H9 (cell line): ENCODE results near the gene CPNE5. TPM values are rescaled to one million over a fixed set of nuclear protein-coding genes. Genes with fewer than 3 reads are reported as not detected.

Experiments used
- DNase-seq: peaks from one replicate; pipeline ENCODE4 v3.0.0-alpha.2; 2017
- H2AFZ ChIP-seq: one replicate; pipeline ENCODE4 v1.6.1; 2013; ENCODE audit warnings: mild to moderate bottlenecking, low read length, control low read depth, moderate library complexity
- H2AK5ac ChIP-seq: 2 replicates; pipeline ENCODE4 v1.6.1; 2013; ENCODE audit warnings: low read length, control low read depth, mixed read lengths; ENCODE audit not compliant: insufficient read length
- H2BK120ac ChIP-seq: one replicate; pipeline ENCODE4 v1.6.1; 2013; ENCODE audit warnings: low read depth, mild to moderate bottlenecking, low read length, control low read depth, inconsistent platforms; ENCODE audit not compliant: poor library complexity, severe bottlenecking
- H2BK12ac ChIP-seq: 2 replicates; pipeline ENCODE4 v1.6.1; 2013; ENCODE audit warnings: low read length, control low read depth, mixed read lengths, low read depth; ENCODE audit not compliant: insufficient read length
- H2BK15ac ChIP-seq: 2 replicates; pipeline ENCODE4 v1.6.1; 2013; ENCODE audit warnings: low read depth, low read length, control low read depth
- H2BK20ac ChIP-seq: one replicate; pipeline ENCODE4 v1.6.1; 2013; ENCODE audit warnings: low read depth, mild to moderate bottlenecking, low read length, control low read depth, inconsistent platforms; ENCODE audit not compliant: poor library complexity, severe bottlenecking
- H2BK5ac ChIP-seq: 2 replicates; pipeline ENCODE4 v1.6.1; 2013; ENCODE audit warnings: low read length, control low read depth, mixed read lengths; ENCODE audit not compliant: insufficient read length
- H3K14ac ChIP-seq: 2 replicates; pipeline ENCODE4 v1.6.1; 2013; ENCODE audit warnings: low read length, control low read depth; ENCODE audit not compliant: insufficient read depth
- H3K18ac ChIP-seq: 2 replicates; pipeline ENCODE4 v1.6.1; 2013; ENCODE audit warnings: low read depth, mild to moderate bottlenecking, mixed read lengths, low read length, control low read depth; ENCODE audit not compliant: insufficient read length
- H3K23ac ChIP-seq: 2 replicates; pipeline ENCODE4 v1.6.1; 2013; ENCODE audit warnings: low read length, control low read depth, mixed read lengths, low read depth; ENCODE audit not compliant: insufficient read length
- H3K23me2 ChIP-seq: 2 replicates; pipeline ENCODE4 v1.6.1; 2013; ENCODE audit warnings: low read depth, mild to moderate bottlenecking, mixed read lengths, low read length, control low read depth; ENCODE audit not compliant: insufficient read length, poor library complexity, severe bottlenecking
- H3K27ac ChIP-seq: 2 replicates; pipeline ENCODE4 v1.5.1; 2013; ENCODE audit warnings: low read length, control low read depth, mixed read lengths, low read depth; ENCODE audit not compliant: insufficient read length
- H3K27me3 ChIP-seq: 2 replicates; pipeline ENCODE4 v1.6.1; 2013; ENCODE audit warnings: low read length, control low read depth, inconsistent platforms; ENCODE audit not compliant: insufficient read depth
- H3K4ac ChIP-seq: 2 replicates; pipeline ENCODE4 v1.6.1; 2013; ENCODE audit warnings: low read depth, mild to moderate bottlenecking, control low read depth, inconsistent platforms, low read length, moderate library complexity
- H3K4me1 ChIP-seq: 2 replicates; pipeline ENCODE4 v1.6.1; 2013; ENCODE audit warnings: low read length, control low read depth, inconsistent platforms; ENCODE audit not compliant: insufficient read depth
- H3K4me2 ChIP-seq: 2 replicates; pipeline ENCODE4 v1.6.1; 2013; ENCODE audit warnings: low read length, control low read depth, mixed read lengths; ENCODE audit not compliant: insufficient read length, insufficient read depth
- H3K56ac ChIP-seq: 2 replicates; pipeline ENCODE4 v1.6.1; 2013; ENCODE audit warnings: low read depth, mild to moderate bottlenecking, mixed read lengths, low read length, control low read depth; ENCODE audit not compliant: insufficient read length
- H3K79me1 ChIP-seq: 2 replicates; pipeline ENCODE4 v1.6.1; 2013; ENCODE audit warnings: low read depth, mild to moderate bottlenecking, moderate library complexity, low read length, control low read depth, inconsistent platforms; ENCODE audit not compliant: insufficient read depth, poor library complexity, severe bottlenecking
- H3K79me2 ChIP-seq: 2 replicates; pipeline ENCODE4 v1.6.1; 2013; ENCODE audit warnings: low read length, control low read depth, inconsistent platforms; ENCODE audit not compliant: insufficient read depth
- H3K9ac ChIP-seq: 2 replicates; pipeline ENCODE4 v1.6.1; 2013; ENCODE audit warnings: low read length, control low read depth, mixed read lengths; ENCODE audit not compliant: insufficient read length; ENCODE audit errors: extremely low read depth
- H3K9me3 ChIP-seq: one replicate; pipeline ENCODE4 v1.6.1; 2013; ENCODE audit warnings: low read depth, low read length, inconsistent platforms; ENCODE audit not compliant: control insufficient read depth
- H3T11ph ChIP-seq: one replicate; pipeline ENCODE4 v1.6.1; 2013; ENCODE audit warnings: mild to moderate bottlenecking, low read length, control low read depth, inconsistent platforms
- H4K20me1 ChIP-seq: one replicate; pipeline ENCODE4 v1.6.1; 2013; ENCODE audit not compliant: control insufficient read depth, insufficient read length, insufficient read depth
- H4K5ac ChIP-seq: 2 replicates; pipeline ENCODE4 v1.6.1; 2013; ENCODE audit warnings: low read depth, mild to moderate bottlenecking, mixed read lengths, low read length, control low read depth; ENCODE audit not compliant: insufficient read length
- H4K8ac ChIP-seq: replicated peaks from 2 replicates; pipeline ENCODE4 v1.6.1; 2013; ENCODE audit warnings: low read length, control low read depth, mixed read lengths, low read depth; ENCODE audit not compliant: insufficient read length
- H4K91ac ChIP-seq: 2 replicates; pipeline ENCODE4 v1.6.1; 2013; ENCODE audit warnings: low read depth, mild to moderate bottlenecking, moderate library complexity, mixed read lengths, low read length, control low read depth; ENCODE audit not compliant: insufficient read length
- H3K27ac Mint-ChIP-seq, 3 experiments: 2 replicates in 2 of 3; 3 replicates in 1 of 3; pipeline ENCODE4 v1.8.0; 2020 to 2021; ENCODE audit warnings: mixed read lengths in 3 of 3, mild to moderate bottlenecking in 1 of 3, moderate library complexity in 1 of 3
- H3K27me3 Mint-ChIP-seq: 2 replicates; pipeline ENCODE4 v1.8.0; 2021; ENCODE audit warnings: low read depth, mild to moderate bottlenecking, moderate library complexity, mixed read lengths
- H3K36me3 Mint-ChIP-seq, 3 experiments: 2 replicates in 2 of 3; 3 replicates in 1 of 3; pipeline ENCODE4 v1.8.0; 2020 to 2021; ENCODE audit warnings: low read depth in 3 of 3, mixed read lengths in 3 of 3; ENCODE audit not compliant: insufficient read depth in 1 of 3
- H3K4me1 Mint-ChIP-seq, 2 experiments: 2 replicates each; pipeline ENCODE4 v1.8.0; 2020; ENCODE audit warnings: mixed read lengths in 2 of 2
- H3K4me3 Mint-ChIP-seq, 2 experiments: 2 replicates in 1 of 2; 3 replicates in 1 of 2; pipeline ENCODE4 v1.8.0; 2020 to 2021; ENCODE audit warnings: mild to moderate bottlenecking in 2 of 2, mixed read lengths in 2 of 2, moderate library complexity in 1 of 2
- H3K9me3 Mint-ChIP-seq, 2 experiments: 2 replicates in 1 of 2; 3 replicates in 1 of 2; pipeline ENCODE4 v1.8.0; 2020; ENCODE audit warnings: mild to moderate bottlenecking in 2 of 2, mixed read lengths in 2 of 2, moderate library complexity in 1 of 2
- CTCF ChIP-seq: fragments of 200-600 bp; sonication (generic); conservative IDR thresholded peaks from 3 replicates; pipeline ENCODE4 v1.8.0; 2021; ENCODE audit warnings: antibody characterized with exemption, mild to moderate bottlenecking
- WGBS: extraction: QIAGEN DNeasy Blood & Tissue Kit; methylation state at CpG from one replicate; pipeline ENCODE4 v1.1.7; 2013; ENCODE audit warnings: missing lambda C conversion rate, low lambda C conversion rate, mixed read lengths; ENCODE audit not compliant: insufficient read length; ENCODE audit errors: extremely low coverage; 5-methylcytosine and 5-hydroxymethylcytosine counted together
- total RNA-seq: library from RNA; stranded (reverse); gene quantifications from 2 replicates; pipeline ENCODE4 v1.2.1, GENCODE V29; 2021

The CPNE5 gene
- total RNA-seq, 1 experiment from 2014 or later, result 0.52 TPM

- H2AFZ ChIP-seq, result no peak overlapping the region
Observed at GRCh38 chr6:36743032-36743431, 96.2 kb downstream of the CPNE5 start.

More at GRCh38 chr6:36743032-36743431, 96.2 kb downstream of the CPNE5 start:
- Histone ChIP-seq H2AK5ac (no peak overlapping the region), H2BK15ac (no peak overlapping the region), H2BK20ac (no peak overlapping the region), H2BK12ac (no peak overlapping the region), H3K14ac (no peak overlapping the region), H3K4me1 (no peaks in the 10 kb centered on the region), H3K27me3 (no peaks in the 10 kb centered on the region), H3K4me2 (no peak overlapping the region), H4K20me1 (no peaks in the 10 kb centered on the region), H3T11ph (no peak overlapping the region), H3K27ac (no peak overlapping the region), H4K91ac (no peak overlapping the region), H3K79me1 (no peaks in the 10 kb centered on the region), H3K23ac (no peak overlapping the region), H3K79me2 (no peaks in the 10 kb centered on the region), H3K9me3 (no peaks in the 10 kb centered on the region), H3K9ac (no peak overlapping the region), H4K5ac (no peak overlapping the region), H2BK5ac (no peak overlapping the region), H3K18ac (no peak overlapping the region), H3K56ac (no peak overlapping the region), H3K23me2 (no peaks in the 10 kb centered on the region), H4K8ac (no peak overlapping the region), H2BK120ac (no peak overlapping the region), H3K4ac (no peak overlapping the region)
- WGBS, result no CpG with 5 or more reads among the region's 5 CpGs
- Mint-ChIP-seq H3K36me3 (no peaks in the 10 kb centered on the region), H3K9me3 (no peaks in the 10 kb centered on the region; a peak in 1 of 5 replicates), H3K27ac (peak overlapping the region in 1 of 3 experiments; percentile 12; a peak in 2 of 7 replicates), H3K4me1 (peaks cover 6 to 7% of the 10 kb centered on the region in 2 experiments), H3K27me3 (no peaks in the 10 kb centered on the region), H3K4me3 (no peak overlapping the region)
- DNase-seq, result no peak
- no peak for TF ChIP-seq CTCF
